ENCODE data around the gene CD99L2.
A peak's percentile ranks its signal among the peaks of the same experiment; 100 is the strongest.

CD99L2 gene

GRCh38 chrX:150898343-150899190 lies at the start of gene CD99L2:
TSS of gene CD99L2 (minus strand) at chrX:150898668. CDS start at chrX:150898588, 80 bp downstream.
- Histone ChIP-seq H3K4me3 (ENCODE audit: low read length) (peak within 1 kb of the TSS; percentile 74), H3K27me3 (ENCODE audit: insufficient read depth, low read length) (peaks cover 13% of the 10 kb centered on the region), H3K27ac (ENCODE audit: low read length) (no peak within 1 kb of the TSS), H3K36me3 (ENCODE audit: insufficient read depth, low read depth, low read length) (no peaks in the 10 kb centered on the region), H3K9ac (ENCODE audit: low read depth, low read length) (peak within 1 kb of the TSS; percentile 82), H3K9me3 (ENCODE audit: insufficient read depth, low read depth, low read length) (no peaks in the 10 kb centered on the region), H3K4me1 (ENCODE audit: insufficient read depth, low read length) (peaks cover 24% of the 10 kb centered on the region; the same call in 1 of the 2 replicates)

GRCh38 chrX:150944233-150944632 lies 45.8 kb upstream of the CD99L2 start:
- Histone ChIP-seq H3K9ac (ENCODE audit: low read depth, low read length) (no peak overlapping the region), H3K9me3 (ENCODE audit: insufficient read depth, low read depth, low read length) (no peaks in the 10 kb centered on the region), H3K4me3 (ENCODE audit: low read length) (no peak overlapping the region), H3K27ac (ENCODE audit: low read length) (no peak overlapping the region), H3K36me3 (ENCODE audit: insufficient read depth, low read depth, low read length) (no peaks in the 10 kb centered on the region), H3K27me3 (ENCODE audit: insufficient read depth, low read length) (no peaks in the 10 kb centered on the region), H3K4me1 (ENCODE audit: insufficient read depth, low read length) (no peaks in the 10 kb centered on the region)

- Histone ChIP-seq H3K9me3 (ENCODE audit: insufficient read depth, low read depth, low read length) (no peaks in the 10 kb centered on the region), H3K36me3 (ENCODE audit: insufficient read depth, low read depth, low read length) (no peaks in the 10 kb centered on the region), H3K27me3 (ENCODE audit: insufficient read depth, low read length) (no peaks in the 10 kb centered on the region), H3K4me1 (ENCODE audit: insufficient read depth, low read length) (no peaks in the 10 kb centered on the region), H3K27ac (ENCODE audit: low read length) (no peak overlapping the region), H3K4me3 (ENCODE audit: low read length) (no peak overlapping the region), H3K9ac (ENCODE audit: low read depth, low read length) (no peak overlapping the region)
Measured at GRCh38 chrX:150942942-150943594, 44.6 kb upstream of the CD99L2 start.

- Histone ChIP-seq H3K27me3 (ENCODE audit: insufficient read depth, low read length) (no peaks in the 10 kb centered on the region), H3K4me1 (ENCODE audit: insufficient read depth, low read length) (no peaks in the 10 kb centered on the region), H3K27ac (ENCODE audit: low read length) (no peak overlapping the region), H3K9ac (ENCODE audit: low read depth, low read length) (no peak overlapping the region), H3K9me3 (ENCODE audit: insufficient read depth, low read depth, low read length) (no peaks in the 10 kb centered on the region), H3K36me3 (ENCODE audit: insufficient read depth, low read depth, low read length) (no peaks in the 10 kb centered on the region), H3K4me3 (ENCODE audit: low read length) (no peak overlapping the region)
Measured at GRCh38 chrX:150941580-150941979, 43.1 kb upstream of the CD99L2 start.

- Histone ChIP-seq H3K27ac (ENCODE audit: low read length) (no peak overlapping the region), H3K9me3 (ENCODE audit: insufficient read depth, low read depth, low read length) (no peaks in the 10 kb centered on the region), H3K36me3 (ENCODE audit: insufficient read depth, low read depth, low read length) (no peaks in the 10 kb centered on the region), H3K4me3 (ENCODE audit: low read length) (no peak overlapping the region), H3K27me3 (ENCODE audit: insufficient read depth, low read length) (no peaks in the 10 kb centered on the region), H3K9ac (ENCODE audit: low read depth, low read length) (no peak overlapping the region), H3K4me1 (ENCODE audit: insufficient read depth, low read length) (no peaks in the 10 kb centered on the region)
Measured at GRCh38 chrX:150940844-150941495, 42.5 kb upstream of the CD99L2 start.

GRCh38 chrX:150936556-150936955 lies 38.1 kb upstream of the CD99L2 start:
- H3K4me1 ChIP-seq (ENCODE audit: insufficient read depth, low read length) = peaks cover 8% of the 10 kb centered on the region
- H3K27me3 ChIP-seq (ENCODE audit: insufficient read depth, low read length) = no peaks in the 10 kb centered on the region
- no peaks in the 10 kb centered on the region for H3K36me3 ChIP-seq (ENCODE audit: insufficient read depth, low read depth, low read length)
- no peak overlapping the region for H3K9ac ChIP-seq (ENCODE audit: low read depth, low read length)
- no peak overlapping the region for H3K4me3 ChIP-seq (ENCODE audit: low read length)
- H3K9me3 ChIP-seq (ENCODE audit: insufficient read depth, low read depth, low read length) = no peaks in the 10 kb centered on the region
- H3K27ac ChIP-seq (ENCODE audit: low read length) = no peak overlapping the region

- H3K4me3 ChIP-seq (ENCODE audit: low read length) = no peak overlapping the region
- H3K9ac ChIP-seq (ENCODE audit: low read depth, low read length) = no peak overlapping the region
- H3K36me3 ChIP-seq (ENCODE audit: insufficient read depth, low read depth, low read length) = no peaks in the 10 kb centered on the region
- no peaks in the 10 kb centered on the region for H3K9me3 ChIP-seq (ENCODE audit: insufficient read depth, low read depth, low read length)
- no peaks in the 10 kb centered on the region for H3K27me3 ChIP-seq (ENCODE audit: insufficient read depth, low read length)
- H3K4me1 ChIP-seq (ENCODE audit: insufficient read depth, low read length) = peaks cover 8% of the 10 kb centered on the region
- H3K27ac ChIP-seq (ENCODE audit: low read length) = no peak overlapping the region
Measured at GRCh38 chrX:150935467-150935866, 37.0 kb upstream of the CD99L2 start.

GRCh38 chrX:150934453-150934852 lies 36.0 kb upstream of the CD99L2 start:
- Histone ChIP-seq H3K27me3 (ENCODE audit: insufficient read depth, low read length) (no peaks in the 10 kb centered on the region), H3K27ac (ENCODE audit: low read length) (no peak overlapping the region), H3K4me3 (ENCODE audit: low read length) (peak overlapping the region; percentile 26; the same call in 1 of the 2 replicates), H3K4me1 (ENCODE audit: insufficient read depth, low read length) (peaks cover 8% of the 10 kb centered on the region), H3K9ac (ENCODE audit: low read depth, low read length) (peak overlapping the region; percentile 58; the same call in 1 of the 2 replicates), H3K9me3 (ENCODE audit: insufficient read depth, low read depth, low read length) (no peaks in the 10 kb centered on the region), H3K36me3 (ENCODE audit: insufficient read depth, low read depth, low read length) (no peaks in the 10 kb centered on the region)

GRCh38 chrX:150933945-150934350 lies 35.5 kb upstream of the CD99L2 start:
- Histone ChIP-seq H3K4me3 (ENCODE audit: low read length) (peak overlapping the region; percentile 26; the same call in 1 of the 2 replicates), H3K9me3 (ENCODE audit: insufficient read depth, low read depth, low read length) (no peaks in the 10 kb centered on the region), H3K9ac (ENCODE audit: low read depth, low read length) (peak overlapping the region; percentile 58; the same call in 1 of the 2 replicates), H3K36me3 (ENCODE audit: insufficient read depth, low read depth, low read length) (no peaks in the 10 kb centered on the region), H3K27me3 (ENCODE audit: insufficient read depth, low read length) (no peaks in the 10 kb centered on the region), H3K27ac (ENCODE audit: low read length) (no peak overlapping the region), H3K4me1 (ENCODE audit: insufficient read depth, low read length) (peaks cover 8% of the 10 kb centered on the region)

- peaks cover 8% of the 10 kb centered on the region; the same call in 1 of the 2 replicates for H3K4me1 ChIP-seq (ENCODE audit: insufficient read depth, low read length)
- H3K9ac ChIP-seq (ENCODE audit: low read depth, low read length) = no peak overlapping the region
- H3K9me3 ChIP-seq (ENCODE audit: insufficient read depth, low read depth, low read length) = no peaks in the 10 kb centered on the region
- H3K27me3 ChIP-seq (ENCODE audit: insufficient read depth, low read length) = no peaks in the 10 kb centered on the region
- H3K4me3 ChIP-seq (ENCODE audit: low read length) = no peak overlapping the region
- no peaks in the 10 kb centered on the region for H3K36me3 ChIP-seq (ENCODE audit: insufficient read depth, low read depth, low read length)
- H3K27ac ChIP-seq (ENCODE audit: low read length) = no peak overlapping the region
Measured at GRCh38 chrX:150929058-150929457, 30.6 kb upstream of the CD99L2 start.

- Histone ChIP-seq H3K9me3 (ENCODE audit: insufficient read depth, low read depth, low read length) (no peaks in the 10 kb centered on the region), H3K36me3 (ENCODE audit: insufficient read depth, low read depth, low read length) (no peaks in the 10 kb centered on the region), H3K27ac (ENCODE audit: low read length) (no peak overlapping the region), H3K4me1 (ENCODE audit: insufficient read depth, low read length) (peaks cover 3% of the 10 kb centered on the region; the same call in 1 of the 2 replicates), H3K4me3 (ENCODE audit: low read length) (no peak overlapping the region), H3K27me3 (ENCODE audit: insufficient read depth, low read length) (no peaks in the 10 kb centered on the region), H3K9ac (ENCODE audit: low read depth, low read length) (no peak overlapping the region)
Measured at GRCh38 chrX:150926791-150927190, 28.3 kb upstream of the CD99L2 start.

Measured in iPS-20b (cell line).